CD14-positive monocyte (primary cell): Measurements from ENCODE around the gene MYPN. TPM values are rescaled to one million over a fixed set of nuclear protein-coding genes. Genes with fewer than 3 reads are reported as not detected.

Source experiments
- DNase-seq, 3 donors: peaks; one replicate each; pipeline ENCODE4 v3.0.0-alpha.2; 2011 to 2022
- H2AFZ ChIP-seq: 2 replicates; pipeline ENCODE4 v1.6.0; 2012; ENCODE audit warnings: mild to moderate bottlenecking, low read depth, low read length, inconsistent platforms; ENCODE audit not compliant: insufficient read depth, poor library complexity, severe bottlenecking
- H3K27ac ChIP-seq, 2 donors: 1 replicate in 1 of 2; 2 replicates in 1 of 2; pipeline ENCODE4 v1.5.1; 2012 to 2013; ENCODE audit warnings: low read length in 2 of 2, control low read depth in 1 of 2, inconsistent platforms in 1 of 2, low read depth in 1 of 2, mild to moderate bottlenecking in 1 of 2
- H3K27me3 ChIP-seq, 2 donors: one replicate each; pipeline versions ENCODE4 v1.6.0 to v1.6.1; 2011 to 2013; ENCODE audit warnings: low read length in 2 of 2; ENCODE audit not compliant: control insufficient read depth in 2 of 2, insufficient read depth in 2 of 2
- H3K36me3 ChIP-seq, 2 donors: replicated peaks in 1 of 2; 1 replicate in 1 of 2; 2 replicates in 1 of 2; pipeline versions ENCODE4 v1.5.1 to v1.6.1; 2012 to 2013; ENCODE audit warnings: low read length in 2 of 2, control low read depth in 1 of 2, inconsistent platforms in 1 of 2, mild to moderate bottlenecking in 1 of 2; ENCODE audit not compliant: insufficient read depth in 2 of 2, control insufficient read depth in 1 of 2
- H3K4me1 ChIP-seq, 2 donors: 1 replicate in 1 of 2; 2 replicates in 1 of 2; pipeline versions ENCODE4 v1.5.1 to v1.6.1; 2012 to 2013; ENCODE audit warnings: low read length in 2 of 2, control low read depth in 1 of 2, inconsistent platforms in 1 of 2, mild to moderate bottlenecking in 1 of 2, moderate library complexity in 1 of 2; ENCODE audit not compliant: insufficient read depth in 2 of 2, control insufficient read depth in 1 of 2
- H3K4me2 ChIP-seq: replicated peaks from 2 replicates; pipeline ENCODE3; 2012; ENCODE audit warnings: low read length, moderate library complexity, mild to moderate bottlenecking; ENCODE audit not compliant: poor library complexity, severe bottlenecking; ENCODE audit errors: extremely low read depth
- H3K4me3 ChIP-seq, 3 experiments: fragments of 200-600 bp in 1 of 3; sonication (generic) in 1 of 3; replicated peaks in 1 of 3; 1 replicate in 2 of 3; 2 replicates in 1 of 3; pipeline ENCODE4 v1.5.1; 2011 to 2013; ENCODE audit warnings: low read length in 3 of 3, mild to moderate bottlenecking in 3 of 3, control low read depth in 2 of 3, low read depth in 2 of 3, inconsistent platforms in 1 of 3, moderate library complexity in 1 of 3
- H3K79me2 ChIP-seq: 2 replicates; pipeline ENCODE4 v1.6.0; 2012; ENCODE audit warnings: mild to moderate bottlenecking, control low read depth, inconsistent platforms, low read length, moderate library complexity; ENCODE audit not compliant: insufficient read depth
- H3K9ac ChIP-seq: 2 replicates; pipeline ENCODE4 v1.6.0; 2017; ENCODE audit warnings: low read length, mild to moderate bottlenecking; ENCODE audit not compliant: insufficient read depth, poor library complexity, severe bottlenecking
- H3K9me3 ChIP-seq, 2 donors: replicated peaks in 1 of 2; 1 replicate in 1 of 2; 2 replicates in 1 of 2; pipeline versions ENCODE4 v1.5.1 to v1.6.1; 2012 to 2013; ENCODE audit warnings: low read length in 2 of 2, control low read depth in 1 of 2; ENCODE audit not compliant: control insufficient read depth in 1 of 2, insufficient read depth in 1 of 2
- H4K20me1 ChIP-seq: 2 replicates; pipeline ENCODE4 v1.6.0; 2012; ENCODE audit warnings: mild to moderate bottlenecking, low read length, control low read depth, moderate library complexity; ENCODE audit not compliant: insufficient read depth
- H3K27ac Mint-ChIP-seq, 7 donors: one replicate each; pipeline ENCODE4 v1.8.0; 2020; ENCODE audit warnings: mild to moderate bottlenecking in 7 of 7, mixed read lengths in 7 of 7, moderate library complexity in 6 of 7, inconsistent platforms in 2 of 7
- H3K27me3 Mint-ChIP-seq, 3 donors: one replicate each; pipeline ENCODE4 v1.8.0; 2021 to 2022; ENCODE audit warnings: low read depth in 3 of 3, mild to moderate bottlenecking in 3 of 3, mixed read lengths in 3 of 3, moderate library complexity in 3 of 3, inconsistent platforms in 1 of 3
- H3K36me3 Mint-ChIP-seq, 2 donors: one replicate each; pipeline ENCODE4 v1.8.0; 2020; ENCODE audit warnings: mixed read lengths in 2 of 2, inconsistent platforms in 1 of 2, mild to moderate bottlenecking in 1 of 2
- H3K4me1 Mint-ChIP-seq: one replicate; pipeline ENCODE4 v1.8.0; 2020; ENCODE audit warnings: mild to moderate bottlenecking, mixed read lengths
- H3K4me3 Mint-ChIP-seq, 2 donors: one replicate each; pipeline ENCODE4 v1.8.0; 2020; ENCODE audit warnings: mild to moderate bottlenecking in 2 of 2, mixed read lengths in 2 of 2, moderate library complexity in 1 of 2
- H3K9me3 Mint-ChIP-seq, 7 donors: one replicate each; pipeline ENCODE4 v1.8.0; 2020 to 2022; ENCODE audit warnings: mixed read lengths in 7 of 7, mild to moderate bottlenecking in 6 of 7, moderate library complexity in 6 of 7, inconsistent platforms in 2 of 7
- WGBS: methylation state at CpG from one replicate; pipeline ENCODE4 v1.1.5; 2013; ENCODE audit warnings: missing lambda C conversion rate; ENCODE audit not compliant: insufficient coverage; 5-methylcytosine and 5-hydroxymethylcytosine counted together
- intact Hi-C, 2 donors: fragments of 100-400 bp; cut with micrococcal nuclease; formaldehyde crosslinking; loops; one replicate each; pipeline versions ENCODE4 v1.15.0 to v1.15.1; 2023
- polyA plus RNA-seq, 3 donors: library from polyadenylated mRNA; depleted of rRNA in 1 of 3; unstranded in 2 of 3; stranded (reverse) in 1 of 3; fragments of 300-500 nt in 2 of 3; fragments of >200 nt in 1 of 3; fragmentation: Illumina TruSeq in 2 of 3; gene quantifications; 1 replicate in 2 of 3; 2 replicates in 1 of 3; pipeline ENCODE4 v1.2.3, GENCODE V29; 2012 to 2021
- TF ChIP-seq, protein P1 (sequence below): fragments of 200-600 bp; IDR thresholded peaks from one replicate; pipeline ENCODE4 v1.8.0; 2022; ENCODE audit warnings: antibody characterized with exemption, mild to moderate bottlenecking

MYPN gene
- polyA plus RNA-seq, 3 donors = not detected

DNA sequence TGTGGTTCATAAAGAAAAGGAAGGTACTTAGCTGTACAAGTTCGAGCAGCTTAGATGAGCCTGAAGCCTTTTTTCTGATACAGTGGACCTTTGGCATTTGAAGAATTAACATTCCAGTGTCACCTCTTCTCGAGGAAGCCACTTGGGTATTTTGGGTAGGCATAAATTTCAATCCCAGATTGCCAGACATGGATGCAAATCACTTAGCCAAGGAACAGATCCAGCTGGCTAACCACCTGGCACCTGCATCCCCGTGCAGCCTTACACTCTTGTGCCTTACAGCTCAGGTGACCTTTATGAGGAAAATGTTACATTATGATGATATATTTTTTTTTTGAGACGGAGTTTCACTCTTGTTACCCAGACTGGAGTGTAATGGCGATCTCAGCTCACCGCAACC, 138.6 kb downstream of the MYPN start:
- Histone ChIP-seq H3K27ac (no peak overlapping the region), H3K4me3 (no peak overlapping the region), H3K79me2 (no peaks in the 10 kb centered on the region), H4K20me1 (no peaks in the 10 kb centered on the region), H2AFZ (no peak overlapping the region), H3K27me3 (no peaks in the 10 kb centered on the region), H3K4me1 (no peaks in the 10 kb centered on the region), H3K9me3 (no peaks in the 10 kb centered on the region), H3K9ac (no peak overlapping the region), H3K4me2 (no peak overlapping the region), H3K36me3 (no peaks in the 10 kb centered on the region)
- WGBS = 86% methylated on average over 1 of the region's 6 CpGs
- no peak for DNase-seq
- H3K27ac Mint-ChIP-seq = no peak overlapping the region
- H3K4me1 Mint-ChIP-seq = peaks cover 7% of the 10 kb centered on the region
- H3K27me3 Mint-ChIP-seq = no peaks in the 10 kb centered on the region
- TF ChIP-seq, protein P1, sequence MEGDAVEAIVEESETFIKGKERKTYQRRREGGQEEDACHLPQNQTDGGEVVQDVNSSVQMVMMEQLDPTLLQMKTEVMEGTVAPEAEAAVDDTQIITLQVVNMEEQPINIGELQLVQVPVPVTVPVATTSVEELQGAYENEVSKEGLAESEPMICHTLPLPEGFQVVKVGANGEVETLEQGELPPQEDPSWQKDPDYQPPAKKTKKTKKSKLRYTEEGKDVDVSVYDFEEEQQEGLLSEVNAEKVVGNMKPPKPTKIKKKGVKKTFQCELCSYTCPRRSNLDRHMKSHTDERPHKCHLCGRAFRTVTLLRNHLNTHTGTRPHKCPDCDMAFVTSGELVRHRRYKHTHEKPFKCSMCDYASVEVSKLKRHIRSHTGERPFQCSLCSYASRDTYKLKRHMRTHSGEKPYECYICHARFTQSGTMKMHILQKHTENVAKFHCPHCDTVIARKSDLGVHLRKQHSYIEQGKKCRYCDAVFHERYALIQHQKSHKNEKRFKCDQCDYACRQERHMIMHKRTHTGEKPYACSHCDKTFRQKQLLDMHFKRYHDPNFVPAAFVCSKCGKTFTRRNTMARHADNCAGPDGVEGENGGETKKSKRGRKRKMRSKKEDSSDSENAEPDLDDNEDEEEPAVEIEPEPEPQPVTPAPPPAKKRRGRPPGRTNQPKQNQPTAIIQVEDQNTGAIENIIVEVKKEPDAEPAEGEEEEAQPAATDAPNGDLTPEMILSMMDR = no peak
- H3K36me3 Mint-ChIP-seq = no peaks in the 10 kb centered on the region
- no peak overlapping the region for H3K4me3 Mint-ChIP-seq
- intact Hi-C loops = no loop called here
- H3K9me3 Mint-ChIP-seq = peaks cover 0 to 2% (median 0%) of the 10 kb centered on the region in 7 donors

DNA sequence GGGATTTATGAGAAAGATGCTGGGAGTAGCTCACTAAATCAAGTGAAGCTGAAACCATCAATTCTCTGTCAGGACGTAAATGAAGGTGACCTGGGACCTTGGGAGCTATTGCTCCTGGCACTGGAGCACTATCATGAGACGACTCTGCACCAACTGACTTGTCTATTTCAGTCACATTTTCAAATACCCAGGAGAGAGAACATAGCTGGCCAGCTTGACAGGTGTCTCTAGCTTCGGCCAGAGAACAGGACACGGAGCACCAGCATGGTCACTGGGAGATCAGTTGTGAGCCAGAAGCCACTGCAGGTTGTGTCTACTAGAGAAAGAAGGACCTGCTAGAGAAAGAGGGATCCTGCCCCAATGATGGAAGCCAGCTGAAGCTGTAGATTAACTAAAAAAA, 140.0 kb downstream of the MYPN start:
- no peaks in the 10 kb centered on the region for H4K20me1 ChIP-seq
- Mint-ChIP-seq H3K9me3 (peaks cover 0 to 2% (median 0%) of the 10 kb centered on the region in 7 donors), H3K36me3 (no peaks in the 10 kb centered on the region), H3K27ac (no peak overlapping the region), H3K4me3 (no peak overlapping the region), H3K27me3 (no peaks in the 10 kb centered on the region), H3K4me1 (peaks cover 7% of the 10 kb centered on the region)
- no peak overlapping the region for H3K4me3 ChIP-seq
- no peaks in the 10 kb centered on the region for H3K79me2 ChIP-seq
- DNase-seq = no peak
- no peaks in the 10 kb centered on the region for H3K27me3 ChIP-seq
- H3K36me3 ChIP-seq = no peaks in the 10 kb centered on the region
- 97% methylated on average over 4 of the region's 4 CpGs for WGBS
- intact Hi-C loops = no loop called here
- H3K4me1 ChIP-seq = no peaks in the 10 kb centered on the region
- H3K9ac ChIP-seq = no peak overlapping the region
- TF ChIP-seq, protein P1 = no peak
- no peak overlapping the region for H2AFZ ChIP-seq
- no peaks in the 10 kb centered on the region for H3K9me3 ChIP-seq
- no peak overlapping the region for H3K4me2 ChIP-seq
- no peak overlapping the region for H3K27ac ChIP-seq
